Neural crest cell (in vitro differentiated cells): ENCODE measurements around the gene ZNF804A. TPM values are rescaled to one million over a fixed set of nuclear protein-coding genes. Genes with fewer than 3 reads are reported as not detected.

Experiments used
- DNase-seq: peaks from one replicate; pipeline ENCODE4 v3.0.0; 2021; ENCODE audit warnings: low read depth, mixed read lengths, low spot score
- H3K27ac Mint-ChIP-seq: one replicate; pipeline ENCODE4 v1.8.0; 2021; ENCODE audit warnings: mild to moderate bottlenecking, mixed read lengths; ENCODE audit not compliant: unreplicated experiment
- H3K27me3 Mint-ChIP-seq: 2 replicates; pipeline ENCODE4 v1.8.0; 2021; ENCODE audit warnings: low read depth, mild to moderate bottlenecking, mixed read lengths
- H3K36me3 Mint-ChIP-seq: 2 replicates; pipeline ENCODE4 v1.8.0; 2021; ENCODE audit warnings: low read depth, mild to moderate bottlenecking, mixed read lengths
- H3K4me1 Mint-ChIP-seq: 2 replicates; pipeline ENCODE4 v1.8.0; 2021; ENCODE audit warnings: mixed read lengths
- H3K4me3 Mint-ChIP-seq: one replicate; pipeline ENCODE4 v1.8.0; 2021; ENCODE audit warnings: mild to moderate bottlenecking, mixed read lengths
- H3K9me3 Mint-ChIP-seq: 2 replicates; pipeline ENCODE4 v1.8.0; 2021; ENCODE audit warnings: mixed read lengths
- total RNA-seq: library from RNA; stranded (reverse); gene quantifications from 2 replicates; pipeline ENCODE4 v1.2.1, GENCODE V29; 2021
- TF ChIP-seq, protein P1 (sequence below): fragments of 200-600 bp; sonication (generic); conservative IDR thresholded peaks from 2 replicates; pipeline ENCODE4 v1.5.0; 2021; ENCODE audit warnings: antibody characterized with exemption, mild to moderate bottlenecking

Gene ZNF804A
- total RNA-seq, 1 donor from 2014 or later, result 0.47 TPM

DNA sequence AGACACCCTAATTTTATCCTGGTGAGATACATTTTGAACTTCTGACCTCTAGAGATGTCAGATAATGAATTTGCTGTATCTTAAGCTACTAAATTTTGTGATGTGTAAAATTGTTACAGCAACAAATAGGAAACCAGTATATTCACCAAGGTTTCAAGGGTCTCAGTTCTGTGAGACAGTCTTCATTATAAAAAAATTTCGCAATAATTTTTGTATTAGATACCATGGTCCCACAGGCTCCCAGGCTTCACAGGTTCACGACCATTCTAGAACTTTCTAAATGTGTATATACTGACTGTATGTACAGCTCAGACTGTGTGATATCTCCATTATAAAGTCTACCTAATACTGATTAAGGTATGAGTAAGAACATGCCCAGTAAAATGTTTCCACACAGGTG is 181.4 kb downstream of the ZNF804A start:
- Mint-ChIP-seq H3K36me3 (no peaks in the 10 kb centered on the region), H3K27me3 (peaks cover 2% of the 10 kb centered on the region), H3K27ac (no peak overlapping the region), H3K4me3 (no peak overlapping the region), H3K4me1 (no peaks in the 10 kb centered on the region), H3K9me3 (no peaks in the 10 kb centered on the region)
- no peak for DNase-seq
- TF ChIP-seq, protein P1, sequence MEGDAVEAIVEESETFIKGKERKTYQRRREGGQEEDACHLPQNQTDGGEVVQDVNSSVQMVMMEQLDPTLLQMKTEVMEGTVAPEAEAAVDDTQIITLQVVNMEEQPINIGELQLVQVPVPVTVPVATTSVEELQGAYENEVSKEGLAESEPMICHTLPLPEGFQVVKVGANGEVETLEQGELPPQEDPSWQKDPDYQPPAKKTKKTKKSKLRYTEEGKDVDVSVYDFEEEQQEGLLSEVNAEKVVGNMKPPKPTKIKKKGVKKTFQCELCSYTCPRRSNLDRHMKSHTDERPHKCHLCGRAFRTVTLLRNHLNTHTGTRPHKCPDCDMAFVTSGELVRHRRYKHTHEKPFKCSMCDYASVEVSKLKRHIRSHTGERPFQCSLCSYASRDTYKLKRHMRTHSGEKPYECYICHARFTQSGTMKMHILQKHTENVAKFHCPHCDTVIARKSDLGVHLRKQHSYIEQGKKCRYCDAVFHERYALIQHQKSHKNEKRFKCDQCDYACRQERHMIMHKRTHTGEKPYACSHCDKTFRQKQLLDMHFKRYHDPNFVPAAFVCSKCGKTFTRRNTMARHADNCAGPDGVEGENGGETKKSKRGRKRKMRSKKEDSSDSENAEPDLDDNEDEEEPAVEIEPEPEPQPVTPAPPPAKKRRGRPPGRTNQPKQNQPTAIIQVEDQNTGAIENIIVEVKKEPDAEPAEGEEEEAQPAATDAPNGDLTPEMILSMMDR, result no peak

GRCh38 chr2:184780384-184780783 is 182.1 kb downstream of the ZNF804A start:
- H3K36me3 Mint-ChIP-seq, result no peaks in the 10 kb centered on the region
- H3K27me3 Mint-ChIP-seq, result peaks cover 2% of the 10 kb centered on the region
- H3K9me3 Mint-ChIP-seq, result no peaks in the 10 kb centered on the region
- H3K4me3 Mint-ChIP-seq, result no peak overlapping the region
- TF ChIP-seq, protein P1, result no peak
- H3K4me1 Mint-ChIP-seq, result no peaks in the 10 kb centered on the region
- H3K27ac Mint-ChIP-seq, result no peak overlapping the region
- DNase-seq, result no peak

- Mint-ChIP-seq H3K36me3 (no peaks in the 10 kb centered on the region), H3K4me3 (no peak overlapping the region), H3K27ac (no peak overlapping the region), H3K4me1 (no peaks in the 10 kb centered on the region), H3K27me3 (no peaks in the 10 kb centered on the region), H3K9me3 (no peaks in the 10 kb centered on the region)
- TF ChIP-seq, protein P1, result no peak
- DNase-seq, result no peak
These were observed 182.6 kb downstream of the ZNF804A start for GRCh38 chr2:184780944-184781343.

DNA sequence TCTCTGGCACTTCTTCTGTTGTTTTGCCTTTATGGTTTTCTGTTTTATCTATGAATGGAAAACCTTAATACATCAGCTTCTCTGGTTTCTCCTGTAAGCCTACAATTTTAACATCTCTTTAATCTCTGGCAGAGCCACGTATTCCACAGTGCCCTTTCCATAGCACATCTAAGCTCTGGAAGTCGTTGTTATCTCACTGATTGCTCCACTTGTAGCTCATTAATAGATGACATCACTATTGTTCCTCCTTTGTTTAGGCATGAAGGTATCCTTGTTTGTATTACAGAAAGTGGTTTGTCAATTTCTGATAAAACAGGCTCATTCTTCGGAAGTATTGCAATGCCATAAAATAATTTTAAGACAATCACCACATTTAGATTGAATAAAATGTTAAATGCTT is 185.2 kb downstream of the ZNF804A start:
- Mint-ChIP-seq H3K27ac (no peak overlapping the region), H3K9me3 (peaks cover 4% of the 10 kb centered on the region), H3K36me3 (no peaks in the 10 kb centered on the region), H3K27me3 (no peaks in the 10 kb centered on the region), H3K4me1 (no peaks in the 10 kb centered on the region), H3K4me3 (no peak overlapping the region)
- TF ChIP-seq, protein P1, result no peak
- DNase-seq, result no peak

DNA sequence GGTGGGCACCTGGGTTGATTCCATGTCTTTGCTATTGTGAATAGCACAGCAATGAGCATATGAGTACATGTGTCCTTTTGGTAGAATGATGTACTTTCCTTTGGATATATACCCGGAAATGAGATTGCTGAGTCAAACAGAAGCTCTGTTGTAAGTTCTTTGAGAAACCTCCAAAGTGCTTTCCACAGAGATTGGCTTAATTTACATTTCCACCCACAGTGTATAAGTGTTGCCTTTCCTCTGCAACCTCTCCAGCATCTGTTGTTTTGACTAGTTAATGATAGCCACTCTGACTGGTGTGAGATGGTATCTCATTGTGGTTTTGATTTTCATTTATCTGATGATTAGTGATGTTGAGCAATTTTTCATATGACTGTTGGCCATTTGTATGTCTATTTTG is 194.8 kb downstream of the ZNF804A start:
- no peak overlapping the region for H3K27ac Mint-ChIP-seq
- TF ChIP-seq, protein P1, result no peak

DNA sequence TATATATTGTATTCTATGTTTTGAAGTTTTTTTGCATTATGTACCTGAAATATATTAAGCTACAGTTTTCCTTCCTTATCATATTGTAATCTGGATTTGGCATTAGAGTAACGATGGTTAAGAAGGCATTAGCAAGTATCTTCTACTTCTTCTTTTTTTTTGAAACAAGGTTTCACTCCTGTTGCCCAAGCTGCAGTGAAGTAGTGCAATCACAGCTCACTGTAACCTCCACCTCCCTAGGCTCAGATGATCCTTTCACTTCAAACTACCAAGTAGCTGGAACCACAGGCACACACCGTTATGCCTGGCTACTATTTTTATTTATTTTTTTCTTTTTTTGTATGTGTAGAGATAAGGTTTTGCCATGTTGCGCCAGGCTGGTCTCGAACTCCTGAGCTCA is 201.1 kb downstream of the ZNF804A start:
- no peaks in the 10 kb centered on the region for H3K4me1 Mint-ChIP-seq
- H3K27ac Mint-ChIP-seq, result no peak overlapping the region
- no peaks in the 10 kb centered on the region for H3K27me3 Mint-ChIP-seq
- no peaks in the 10 kb centered on the region for H3K9me3 Mint-ChIP-seq
- H3K4me3 Mint-ChIP-seq, result no peak overlapping the region
- H3K36me3 Mint-ChIP-seq, result no peaks in the 10 kb centered on the region
- TF ChIP-seq, protein P1, result no peak
- no peak for DNase-seq

More for the DNA sequence above, 194.8 kb downstream of the ZNF804A start:
- Mint-ChIP-seq H3K36me3 (no peaks in the 10 kb centered on the region), H3K4me1 (no peaks in the 10 kb centered on the region), H3K4me3 (no peak overlapping the region), H3K27me3 (no peaks in the 10 kb centered on the region), H3K9me3 (peaks cover 14% of the 10 kb centered on the region)
- DNase-seq, result no peak
